HG02798 (cell line): ENCODE results near the gene FHOD3.
A peak's percentile ranks its signal among the peaks of the same experiment; 100 is the strongest.
"Not testable (repeated sequence)": the region's sequence is repeated elsewhere in the genome, so short reads cannot be mapped to it uniquely, and the experiment has no call there.

Experiments
- ATAC-seq: cut with Tn5 transposase; IDR thresholded peaks from one replicate; pipeline ENCODE4 v1.9.1; 2021; ENCODE audit warnings: mild to moderate bottlenecking; ENCODE audit not compliant: unreplicated experiment, poor library complexity

The FHOD3 gene

GRCh38 chr18:36711014-36711725 lies 413.7 kb downstream of the FHOD3 start:
- ATAC-seq, result no peak

DNA sequence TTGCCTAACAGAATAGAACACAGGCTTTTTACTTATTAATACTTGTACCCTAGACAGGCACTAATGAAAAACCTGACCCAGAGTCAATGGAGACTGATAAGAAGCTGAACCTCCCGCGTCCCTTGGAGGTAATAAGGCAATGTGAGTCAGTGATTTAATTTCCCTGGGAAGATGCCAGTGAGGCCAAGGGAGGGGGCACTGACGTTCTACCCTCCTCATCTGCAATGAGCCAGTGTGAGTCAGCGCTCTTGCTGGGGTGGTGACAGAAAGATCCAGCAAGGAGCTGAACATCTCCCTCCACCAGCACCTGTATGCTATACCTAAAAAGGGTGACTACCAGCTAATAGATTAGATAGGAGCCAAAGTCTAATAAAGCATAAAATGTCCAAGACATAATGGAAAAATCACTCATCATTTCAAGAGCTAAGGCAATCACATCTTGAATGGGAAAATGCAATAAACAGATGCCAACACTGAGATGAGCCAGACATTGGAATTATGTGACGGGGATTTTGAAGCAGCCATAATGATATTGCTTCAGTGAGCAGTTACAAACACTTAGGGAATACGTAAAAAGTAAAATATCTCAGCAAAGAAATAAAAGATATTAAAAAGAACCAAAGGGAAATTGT lies 414.4 kb downstream of the FHOD3 start:
- no peak for ATAC-seq

DNA sequence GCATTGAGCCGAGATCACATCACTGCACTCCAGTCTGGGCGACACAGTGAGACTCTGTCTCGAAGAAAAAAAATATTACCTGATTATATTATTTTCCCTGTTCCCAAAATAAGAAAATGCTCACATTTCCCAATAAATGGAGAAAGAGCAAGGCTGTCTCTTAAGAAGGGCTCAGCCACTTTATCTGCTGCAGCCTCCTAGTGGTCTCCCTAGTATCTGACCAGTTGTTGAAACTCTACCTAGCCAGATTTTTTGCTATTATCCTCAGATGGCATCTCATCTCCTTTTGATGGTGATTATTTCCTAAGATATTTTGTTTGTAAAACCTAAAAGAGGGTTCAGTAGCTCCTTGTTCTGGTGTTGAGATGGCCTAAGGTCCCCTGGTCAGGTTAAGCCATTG lies 417.0 kb downstream of the FHOD3 start:
- ATAC-seq, result no peak

DNA sequence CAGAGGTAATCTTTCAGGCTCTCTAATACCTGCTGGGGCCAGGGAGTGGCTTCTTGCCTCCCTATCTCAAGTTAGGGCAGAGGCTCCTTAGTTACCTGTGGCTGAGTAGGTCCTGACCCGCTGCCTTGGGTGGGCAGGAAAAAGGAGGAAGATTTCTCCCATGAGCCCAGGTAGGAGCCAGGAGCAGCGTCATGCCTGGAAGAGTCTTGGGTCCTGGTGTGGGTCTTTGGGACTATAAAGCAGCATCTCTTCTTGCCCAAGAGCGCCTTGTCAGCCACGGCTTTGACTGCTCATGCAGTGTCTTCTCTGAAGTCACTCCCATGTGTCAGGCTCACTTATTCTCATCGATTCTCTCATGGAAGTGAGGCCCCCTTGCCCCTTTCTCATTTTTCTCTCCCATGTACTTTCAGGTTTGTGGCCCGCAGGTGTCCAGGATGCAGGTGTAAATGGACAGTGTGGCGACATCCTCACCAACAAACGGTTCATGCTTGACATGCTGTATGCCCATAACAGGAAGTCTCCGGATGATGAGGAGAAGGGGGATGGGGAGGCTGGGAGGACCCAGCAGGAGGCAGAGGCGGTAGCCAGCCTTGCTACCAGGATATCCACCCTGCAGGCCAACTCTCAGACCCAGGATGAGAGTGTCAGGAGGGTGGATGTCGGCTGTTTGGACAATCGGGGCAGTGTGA lies 420.1 kb downstream of the FHOD3 start:
- ATAC-seq, result no peak

DNA sequence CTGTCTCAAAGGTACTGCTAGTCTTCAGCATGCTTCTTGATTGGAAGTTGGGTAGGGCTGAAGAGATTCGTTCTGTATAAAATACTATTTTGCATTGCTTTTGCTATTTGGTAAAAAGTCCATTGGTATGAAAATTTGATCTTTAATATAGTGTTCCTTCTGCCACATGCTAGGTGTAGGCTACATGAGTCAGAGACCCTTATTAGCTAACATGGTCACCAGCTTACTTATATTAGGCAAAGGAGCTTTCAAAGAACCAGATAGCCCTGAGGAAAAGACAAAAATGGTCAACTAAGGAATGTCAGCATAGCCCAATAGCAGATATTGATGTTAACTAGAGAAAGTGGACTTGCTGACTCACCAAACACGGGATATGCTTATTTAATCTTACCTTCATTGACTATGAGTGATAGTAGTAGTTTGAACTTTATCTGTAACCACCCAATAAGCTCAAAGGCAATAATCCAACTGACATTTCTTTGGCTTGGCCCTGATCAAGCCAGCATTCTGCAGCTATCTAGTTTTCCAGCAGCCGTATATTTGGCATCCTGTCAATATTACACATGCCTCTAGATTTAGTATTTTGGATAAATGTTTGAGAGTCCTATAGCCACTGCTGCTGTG lies 421.3 kb downstream of the FHOD3 start:
- no peak for ATAC-seq

GRCh38 chr18:36719630-36720029 lies 422.1 kb downstream of the FHOD3 start:
- ATAC-seq, result no peak

DNA sequence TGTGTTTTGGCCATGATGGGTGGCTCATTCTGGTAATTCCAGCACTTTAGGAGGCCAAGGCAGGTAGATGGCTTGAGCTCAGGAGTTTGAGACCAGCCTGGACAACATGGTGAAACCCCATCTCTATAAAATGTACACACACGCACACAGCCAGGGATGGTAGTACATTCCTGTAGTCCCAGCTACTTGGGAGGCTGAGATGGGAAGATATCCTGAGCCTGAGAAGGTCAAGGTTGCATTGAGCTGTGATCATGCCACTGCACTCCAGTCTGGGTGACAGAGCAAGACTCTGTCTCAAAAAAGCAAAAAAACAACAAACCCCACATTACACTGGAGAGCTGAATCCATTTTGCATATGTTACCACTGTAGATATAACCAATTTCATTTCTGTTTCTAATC lies 423.8 kb downstream of the FHOD3 start:
- ATAC-seq, result not testable (repeated sequence)

DNA sequence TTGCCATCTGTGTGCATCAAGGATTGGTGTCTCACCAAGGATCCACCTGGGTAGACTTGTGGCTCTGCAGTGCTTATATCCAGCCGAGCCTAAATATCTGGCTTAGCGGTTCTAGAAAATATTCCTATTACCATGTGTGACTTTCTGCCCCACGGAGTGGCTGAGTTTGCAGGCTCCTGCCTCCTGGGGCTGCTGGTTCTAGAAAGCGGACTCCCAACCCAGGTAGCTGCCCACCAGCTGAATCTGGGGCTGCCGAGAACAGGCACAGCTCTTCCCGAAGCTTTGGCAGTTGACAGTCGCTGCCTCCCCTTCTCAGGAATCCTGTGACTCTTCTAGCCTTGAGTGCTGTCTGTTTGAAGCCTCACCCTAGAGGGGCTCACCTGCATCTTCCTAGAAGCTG lies 426.7 kb downstream of the FHOD3 start:
- ATAC-seq, result no peak

DNA sequence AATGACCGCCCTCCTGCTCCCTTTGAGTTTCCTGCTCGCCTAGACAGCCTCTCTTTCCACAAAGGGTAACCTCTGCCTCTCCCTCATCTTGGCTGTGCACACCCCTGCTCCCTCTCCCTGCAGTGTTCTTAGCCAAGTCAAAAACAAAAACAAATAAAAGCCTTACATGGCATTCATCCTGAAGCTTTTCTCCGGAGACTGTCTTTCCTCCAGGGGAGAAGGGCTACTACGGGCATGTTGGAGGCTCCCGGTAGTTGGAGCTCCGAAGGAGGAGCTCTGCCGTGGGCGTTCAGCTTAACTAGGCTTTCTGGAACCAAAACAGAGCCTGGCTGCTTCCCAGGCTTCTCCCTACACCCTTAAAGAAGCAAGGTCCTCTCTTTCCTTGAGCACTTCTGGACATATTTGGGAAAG lies 427.1 kb downstream of the FHOD3 start:
- no peak for ATAC-seq

DNA sequence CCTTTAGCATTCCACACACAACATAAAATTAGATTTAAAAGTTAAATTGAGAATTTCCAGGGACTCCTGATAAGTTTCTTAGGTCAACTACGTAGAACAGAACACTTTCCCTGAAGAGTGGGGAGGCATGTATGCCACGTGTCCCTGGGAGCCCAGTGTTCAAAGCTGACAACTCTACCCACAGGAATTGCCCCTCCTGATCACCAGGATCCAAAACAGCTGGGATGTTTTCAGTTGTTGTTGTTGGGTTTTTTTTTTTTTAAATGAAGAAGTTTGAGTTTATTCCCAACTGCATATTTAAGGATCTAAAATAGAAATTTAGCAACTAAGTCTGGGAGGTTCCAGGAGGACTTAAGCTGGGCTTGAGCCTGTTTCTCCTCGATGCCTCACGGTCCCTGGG lies 430.8 kb downstream of the FHOD3 start:
- ATAC-seq, result no peak

DNA sequence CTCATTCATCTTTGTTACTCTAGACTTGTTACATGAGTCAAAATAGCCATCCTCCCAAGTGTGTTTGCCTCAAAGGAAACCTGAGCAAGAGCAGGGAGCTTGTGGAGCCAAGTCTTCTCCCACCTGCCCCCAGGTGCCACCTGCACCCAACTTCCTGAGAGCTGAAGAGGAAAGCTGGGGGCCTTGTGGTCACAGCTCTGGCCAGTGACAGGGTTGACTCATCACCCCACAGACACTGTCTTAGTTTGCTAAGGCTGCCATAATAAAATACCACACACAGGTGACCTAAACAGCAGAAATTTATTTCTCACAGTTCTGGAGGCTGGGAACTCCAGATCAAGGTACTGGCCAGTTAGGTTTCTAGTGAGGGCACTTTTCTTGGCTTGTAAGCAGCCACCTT lies 431.7 kb downstream of the FHOD3 start:
- ATAC-seq, result no peak

- ATAC-seq, result no peak
Measured at GRCh38 chr18:36732264-36732663, 434.8 kb downstream of the FHOD3 start.

DNA sequence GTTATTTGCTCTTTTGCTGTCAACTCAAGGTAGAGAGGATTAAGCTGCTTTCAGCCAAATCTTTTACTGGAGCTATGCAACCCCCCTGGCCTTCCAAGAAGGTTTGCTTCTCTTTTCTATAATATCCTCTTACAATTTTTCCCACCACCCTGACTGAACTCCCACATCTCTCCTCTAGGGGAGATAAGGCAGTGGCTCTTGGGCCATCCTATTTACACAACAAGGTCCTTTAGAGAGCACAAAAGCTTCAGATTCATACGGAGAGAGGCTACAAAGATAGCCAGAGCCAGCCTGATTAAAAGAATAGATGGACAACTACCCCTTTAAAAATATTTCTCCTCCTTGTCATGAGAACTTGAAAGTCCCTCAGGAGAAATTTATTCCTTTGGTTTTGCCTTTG lies 435.6 kb downstream of the FHOD3 start:
- ATAC-seq, result no peak

DNA sequence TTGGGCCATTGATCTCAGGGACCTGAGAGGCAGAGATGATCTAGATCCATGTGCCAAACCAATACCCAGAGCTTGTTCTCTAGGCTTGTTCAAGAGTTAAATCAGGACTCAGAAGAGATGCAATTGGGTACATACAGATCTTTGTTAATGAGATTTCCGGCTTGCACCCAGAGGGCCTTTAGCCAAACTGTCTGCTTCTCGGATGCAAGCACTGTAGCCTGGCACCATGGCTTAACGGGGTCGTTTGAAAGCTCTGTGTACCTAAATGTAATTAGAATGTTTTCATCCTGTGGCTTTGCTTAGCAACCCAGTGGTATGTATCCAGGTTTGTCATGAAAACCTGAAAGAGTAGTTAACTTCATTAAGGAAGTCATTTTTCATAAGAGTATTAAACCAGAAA lies 437.1 kb downstream of the FHOD3 start:
- ATAC-seq, result no peak

DNA sequence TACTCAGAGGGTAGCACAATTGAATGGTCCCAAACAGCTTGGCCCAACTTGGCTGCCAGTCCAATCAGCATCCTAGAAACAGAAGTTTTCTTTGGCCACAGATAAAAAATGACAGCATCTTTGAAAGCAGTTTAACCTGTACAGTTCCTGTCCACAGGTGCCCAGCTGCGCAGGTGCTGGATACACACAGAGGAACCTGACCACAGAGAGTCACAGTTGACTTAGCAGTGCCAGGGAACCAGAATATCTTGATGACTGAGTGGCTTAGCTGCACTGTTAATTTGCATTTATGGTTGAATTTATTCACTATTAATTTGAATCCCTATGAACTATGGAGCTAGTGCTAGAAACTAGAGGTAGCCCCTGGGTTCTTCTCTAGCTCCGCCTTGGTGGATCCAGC lies 437.6 kb downstream of the FHOD3 start:
- peak; percentile 83 for ATAC-seq

DNA sequence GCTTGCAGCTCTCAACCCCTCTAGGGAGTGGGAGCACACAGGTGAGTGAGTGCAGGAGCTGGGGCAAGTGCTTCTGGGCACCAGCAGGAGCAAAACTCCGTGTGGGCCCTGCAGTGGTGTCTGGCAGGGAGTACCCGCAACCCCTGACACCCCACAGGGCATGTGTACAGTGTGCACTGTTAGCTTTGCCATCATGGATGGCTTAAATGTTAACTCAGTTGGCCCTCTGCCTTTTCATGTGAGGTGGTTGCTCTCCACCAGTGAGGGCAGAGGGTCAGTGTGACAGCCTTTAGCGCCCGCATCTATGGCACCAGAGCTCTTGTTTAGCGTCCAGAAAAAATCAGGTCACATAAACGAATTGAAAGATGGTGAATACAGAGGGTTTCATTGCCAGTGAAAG lies 438.6 kb downstream of the FHOD3 start:
- no peak for ATAC-seq

- no peak for ATAC-seq
Measured at GRCh38 chr18:36737316-36737715, 439.8 kb downstream of the FHOD3 start.

DNA sequence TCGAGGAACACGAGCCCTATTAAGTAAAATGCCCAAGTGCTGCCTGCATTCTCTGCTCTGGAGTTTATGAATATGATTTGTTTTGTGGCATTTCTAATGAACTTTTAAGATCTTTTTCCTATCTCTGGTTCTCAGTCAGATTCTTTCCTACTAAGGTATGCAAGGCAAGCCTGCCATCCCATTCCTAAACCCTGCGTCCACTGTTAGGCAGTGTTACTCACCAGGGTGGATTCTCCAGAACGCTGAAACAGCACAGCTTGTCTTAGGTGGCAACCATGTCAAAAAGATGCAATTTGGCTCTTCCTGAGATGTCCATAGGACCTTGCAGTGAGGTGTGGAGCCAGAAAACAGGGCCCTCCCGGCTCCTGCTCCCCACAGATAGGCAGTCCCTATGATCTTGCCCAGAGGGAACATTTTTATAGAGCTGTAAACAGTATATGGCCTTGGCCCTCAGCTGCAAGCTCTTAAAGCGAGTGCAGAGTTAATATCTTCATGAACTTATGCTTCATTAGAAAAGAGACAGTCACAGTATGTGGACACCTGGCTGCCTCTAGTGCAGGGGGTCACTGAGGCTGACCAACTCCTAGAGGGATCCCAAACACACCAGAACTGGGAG lies 446.9 kb downstream of the FHOD3 start:
- ATAC-seq, result no peak

- ATAC-seq, result no peak
Measured at GRCh38 chr18:36745219-36745975, 447.9 kb downstream of the FHOD3 start.
